GM19239 (cell line): ENCODE data around the gene BTRC.
A peak's percentile ranks its signal among the peaks of the same experiment; 100 is the strongest.
"Not testable (repeated sequence)": the region's sequence is repeated elsewhere in the genome, so short reads cannot be mapped to it uniquely, and the experiment has no call there.

Source experiments
- DNase-seq: peaks from one replicate; pipeline ENCODE4 v3.0.0; 2011; ENCODE audit warnings: low spot score; ENCODE audit not compliant: insufficient read length
- FAIRE-seq: peaks from 2 replicates; lab custom pipeline; 2011; peaks lifted over from hg19 to GRCh38; lab: Jason Lieb, UNC

The BTRC gene

GRCh38 chr10:101573885-101574753 is 220.2 kb downstream of the BTRC start:
- DNase-seq (no peak), FAIRE-seq (no peak)

- FAIRE-seq (no peak), DNase-seq (no peak)
Observed at GRCh38 chr10:101575091-101575490, 221.1 kb downstream of the BTRC start.

GRCh38 chr10:101575580-101576210 is 221.7 kb downstream of the BTRC start:
- no peak for FAIRE-seq
- no peak for DNase-seq

GRCh38 chr10:101576211-101576863 is 222.4 kb downstream of the BTRC start:
- FAIRE-seq (no peak), DNase-seq (no peak)

- no peak for FAIRE-seq
- no peak for DNase-seq
Observed at GRCh38 chr10:101577121-101577871, 223.3 kb downstream of the BTRC start.

GRCh38 chr10:101578192-101578591 is 224.2 kb downstream of the BTRC start:
- no peak for DNase-seq
- no peak for FAIRE-seq

- no peak for FAIRE-seq
- no peak for DNase-seq
Observed at GRCh38 chr10:101578803-101579515, 225.0 kb downstream of the BTRC start.

- FAIRE-seq (no peak), DNase-seq (no peak)
Observed at GRCh38 chr10:101579516-101579870, 225.5 kb downstream of the BTRC start.

GRCh38 chr10:101580486-101581399 is 226.8 kb downstream of the BTRC start:
- FAIRE-seq (no peak), DNase-seq (no peak)

- FAIRE-seq (no peak), DNase-seq (no peak)
Observed at GRCh38 chr10:101585841-101586240, 231.9 kb downstream of the BTRC start.

- peak; percentile 99 for FAIRE-seq
- DNase-seq, result peak; percentile 96
Observed at GRCh38 chr10:101587725-101588653, 234.0 kb downstream of the BTRC start, which contains the start of the genes DPCD and POLL. Gene DPCD, plus strand, starts transcription at chr10:101588321. Its CDS starts 16 bp downstream, at chr10:101588337. Gene POLL, minus strand, starts transcription at chr10:101588257. Its CDS starts 897 bp downstream, at chr10:101587360.

GRCh38 chr10:101588879-101589278 is 234.9 kb downstream of the BTRC start:
- no peak for FAIRE-seq
- no peak for DNase-seq

- DNase-seq, FAIRE-seq: not testable (repeated sequence)
Observed at GRCh38 chr10:101593331-101593730, 239.4 kb downstream of the BTRC start.

GRCh38 chr10:101595591-101596433 is 241.8 kb downstream of the BTRC start:
- DNase-seq (no peak), FAIRE-seq (peak; percentile 59)

- FAIRE-seq (no peak), DNase-seq (no peak)
Observed at GRCh38 chr10:101597091-101597900, 243.3 kb downstream of the BTRC start.

GRCh38 chr10:101601541-101601940 is 247.6 kb downstream of the BTRC start:
- FAIRE-seq (no peak), DNase-seq (no peak)
